Measurements from ENCODE around the gene PBX1. TPM values are rescaled to one million over a fixed set of nuclear protein-coding genes. Genes with fewer than 3 reads are reported as not detected.

The PBX1 gene
- total and polyA plus RNA-seq, 4 donors, result 14.0 to 125 (median 40.0) TPM

DNA sequence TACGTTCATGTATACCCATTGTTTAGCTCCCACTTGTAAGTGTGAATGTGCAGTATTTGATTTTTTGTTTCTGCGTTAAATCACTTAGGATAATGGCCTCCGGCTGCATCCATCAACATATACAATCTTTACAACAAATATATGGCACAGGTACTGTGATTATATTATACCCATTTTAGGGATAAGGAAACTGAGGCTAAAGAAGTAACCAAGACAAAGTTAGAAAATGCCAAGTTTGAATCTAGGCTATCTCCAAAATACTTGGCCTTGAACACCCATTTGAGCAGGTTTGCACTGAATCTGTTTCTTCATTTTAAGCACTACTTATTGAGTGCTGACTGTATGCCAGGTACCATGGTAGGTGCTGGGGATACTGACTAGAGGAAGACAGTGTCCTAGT lies 149.6 kb downstream of the PBX1 start:
- H3K4me3 ChIP-seq (ENCODE audit: low read length in 2 of 2), result no peak overlapping the region
- H3K4me1 ChIP-seq (ENCODE audit: control insufficient read depth in 1 of 2, insufficient read depth in 2 of 2, low read length in 2 of 2), result peaks cover 9 to 11% of the 10 kb centered on the region in 2 donors
- no peak overlapping the region for H3K27ac ChIP-seq (ENCODE audit: low read depth in 1 of 2, low read length in 2 of 2)
- H3K9me3 ChIP-seq (ENCODE audit: control insufficient read depth, low read length), result no peaks in the 10 kb centered on the region
- WGBS, 2 donors, result 91 to 95% methylated on average over 3 of the region's 3 CpGs
- ATAC-seq (ENCODE audit: low FRiP score), result no peak
- intact Hi-C loops (cut with DNase I), result loop anchor here in 1 of 2 donors (5.0 kb wide), 1 partner anchor 59 kb away; no protein-coding TSS in a partner anchor
- DNase-seq, result no peak
- no peaks in the 10 kb centered on the region for H3K36me3 ChIP-seq (ENCODE audit: control insufficient read depth in 1 of 2, insufficient read depth in 2 of 2, low read length in 1 of 2)
- no peaks in the 10 kb centered on the region for H3K27me3 ChIP-seq (ENCODE audit: control insufficient read depth in 1 of 2, insufficient read depth in 2 of 2, low read length in 1 of 2)

- H3K27ac ChIP-seq (ENCODE audit: low read depth in 1 of 2, low read length in 2 of 2), result no peak overlapping the region
- intact Hi-C loops (cut with DNase I), result loop anchor here in 1 of 2 donors (5.0 kb wide), 1 partner anchor 58 kb away; no protein-coding TSS in a partner anchor
- 21 to 36% methylated on average over 4 of the region's 4 CpGs for WGBS, 2 donors
- peaks cover 9 to 11% of the 10 kb centered on the region in 2 donors for H3K4me1 ChIP-seq (ENCODE audit: control insufficient read depth in 1 of 2, insufficient read depth in 2 of 2, low read length in 2 of 2)
- ATAC-seq (ENCODE audit: low FRiP score), result no peak
- DNase-seq, result no peak
- no peaks in the 10 kb centered on the region for H3K36me3 ChIP-seq (ENCODE audit: control insufficient read depth in 1 of 2, insufficient read depth in 2 of 2, low read length in 1 of 2)
- no peak overlapping the region for H3K4me3 ChIP-seq (ENCODE audit: low read length in 2 of 2)
- no peaks in the 10 kb centered on the region for H3K9me3 ChIP-seq (ENCODE audit: control insufficient read depth, low read length)
- no peaks in the 10 kb centered on the region for H3K27me3 ChIP-seq (ENCODE audit: control insufficient read depth in 1 of 2, insufficient read depth in 2 of 2, low read length in 1 of 2)
Observed at GRCh38 chr1:164709126-164709525, 150.1 kb downstream of the PBX1 start.

GRCh38 chr1:164709541-164710278 lies 150.7 kb downstream of the PBX1 start:
- Histone ChIP-seq H3K27me3 (ENCODE audit: control insufficient read depth in 1 of 2, insufficient read depth in 2 of 2, low read length in 1 of 2) (no peaks in the 10 kb centered on the region), H3K4me1 (ENCODE audit: control insufficient read depth in 1 of 2, insufficient read depth in 2 of 2, low read length in 2 of 2) (peaks cover 9 to 11% of the 10 kb centered on the region in 2 donors), H3K4me3 (ENCODE audit: low read length in 2 of 2) (no peak overlapping the region), H3K9me3 (ENCODE audit: control insufficient read depth, low read length) (no peaks in the 10 kb centered on the region), H3K27ac (ENCODE audit: low read depth in 1 of 2, low read length in 2 of 2) (no peak overlapping the region), H3K36me3 (ENCODE audit: control insufficient read depth in 1 of 2, insufficient read depth in 2 of 2, low read length in 1 of 2) (no peaks in the 10 kb centered on the region)
- 70 to 74% methylated on average over 10 of the region's 10 CpGs for WGBS, 2 donors
- no peak for ATAC-seq (ENCODE audit: low FRiP score)
- intact Hi-C loops (cut with DNase I), result loop anchor here in 1 of 2 donors (5.0 kb wide), 2 partner anchors 43 to 58 kb away; no protein-coding TSS in a partner anchor
- DNase-seq, result no peak

DNA sequence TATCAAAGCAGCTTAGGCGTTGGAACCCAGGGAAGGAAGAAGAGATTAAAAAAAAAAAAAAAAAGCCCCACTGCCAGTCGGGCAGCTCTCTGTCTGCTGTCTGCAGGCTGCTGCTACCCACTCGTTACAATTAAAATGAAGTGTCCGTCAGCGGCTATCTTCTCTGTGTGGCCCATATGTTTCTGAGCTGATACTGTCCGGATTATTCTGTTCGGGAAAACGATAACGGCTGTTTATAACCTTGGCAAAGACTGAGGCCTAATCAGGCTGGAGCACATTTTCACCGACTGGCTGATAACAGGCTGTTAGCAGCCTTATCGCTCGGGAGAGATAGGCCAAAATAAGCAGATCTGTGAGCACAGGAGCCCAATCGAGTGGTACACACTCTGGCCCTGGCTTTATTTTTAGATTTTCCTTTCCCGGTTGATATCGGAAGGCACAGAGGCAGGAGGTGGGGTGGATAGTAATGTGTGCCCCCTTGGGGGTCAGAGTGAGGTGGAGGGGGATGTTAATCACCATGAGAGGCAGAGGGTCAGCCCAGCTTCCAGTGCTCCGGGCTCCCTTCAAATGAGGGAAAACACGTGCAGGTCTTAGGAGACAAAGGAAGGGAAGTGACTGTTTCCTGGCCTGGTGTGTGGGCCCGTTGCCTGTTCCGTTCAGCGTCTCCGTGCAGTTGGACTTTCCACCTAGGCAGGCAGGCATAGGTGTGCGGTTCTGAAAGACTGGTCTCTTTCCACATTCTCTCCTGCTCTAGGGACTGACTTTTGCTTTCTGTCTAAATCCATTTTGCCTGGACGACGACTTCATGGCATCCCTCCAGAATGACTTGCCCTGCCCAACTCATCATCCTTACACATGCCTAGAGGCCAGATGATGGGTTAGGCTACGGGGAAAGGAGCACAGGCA lies 153.4 kb downstream of the PBX1 start:
- Histone ChIP-seq H3K27me3 (ENCODE audit: control insufficient read depth in 1 of 2, insufficient read depth in 2 of 2, low read length in 1 of 2) (no peaks in the 10 kb centered on the region), H3K4me3 (ENCODE audit: low read length in 2 of 2) (no peak overlapping the region), H3K36me3 (ENCODE audit: control insufficient read depth in 1 of 2, insufficient read depth in 2 of 2, low read length in 1 of 2) (no peaks in the 10 kb centered on the region), H3K27ac (ENCODE audit: low read depth in 1 of 2, low read length in 2 of 2) (no peak overlapping the region), H3K4me1 (ENCODE audit: control insufficient read depth in 1 of 2, insufficient read depth in 2 of 2, low read length in 2 of 2) (peaks cover 4 to 7% of the 10 kb centered on the region in 2 donors), H3K9me3 (ENCODE audit: control insufficient read depth, low read length) (no peaks in the 10 kb centered on the region)
- peak; percentile 74 for ATAC-seq (ENCODE audit: low FRiP score)
- intact Hi-C loops (cut with DNase I), result loop anchor here in 1 of 2 donors (5.0 kb wide), 1 partner anchor 40 kb away; no protein-coding TSS in a partner anchor
- DNase-seq, result no peak
- WGBS, 2 donors, result 14 to 15% methylated on average over 25 of the region's 25 CpGs

GRCh38 chr1:164713456-164714207 lies 154.6 kb downstream of the PBX1 start:
- H3K4me1 ChIP-seq (ENCODE audit: control insufficient read depth in 1 of 2, insufficient read depth in 2 of 2, low read length in 2 of 2), result peaks cover 0 to 4% of the 10 kb centered on the region in 2 donors
- H3K27ac ChIP-seq (ENCODE audit: low read depth in 1 of 2, low read length in 2 of 2), result no peak overlapping the region
- H3K36me3 ChIP-seq (ENCODE audit: control insufficient read depth in 1 of 2, insufficient read depth in 2 of 2, low read length in 1 of 2), result no peaks in the 10 kb centered on the region
- no peak for ATAC-seq (ENCODE audit: low FRiP score)
- H3K4me3 ChIP-seq (ENCODE audit: low read length in 2 of 2), result no peak overlapping the region
- H3K27me3 ChIP-seq (ENCODE audit: control insufficient read depth in 1 of 2, insufficient read depth in 2 of 2, low read length in 1 of 2), result no peaks in the 10 kb centered on the region
- no peak for DNase-seq
- no peaks in the 10 kb centered on the region for H3K9me3 ChIP-seq (ENCODE audit: control insufficient read depth, low read length)
- 77 to 80% methylated on average over 5 of the region's 5 CpGs for WGBS, 2 donors
- intact Hi-C loops (cut with DNase I), result loop anchor here in 1 of 2 donors (5.0 kb wide), 1 partner anchor 39 kb away; no protein-coding TSS in a partner anchor

DNA sequence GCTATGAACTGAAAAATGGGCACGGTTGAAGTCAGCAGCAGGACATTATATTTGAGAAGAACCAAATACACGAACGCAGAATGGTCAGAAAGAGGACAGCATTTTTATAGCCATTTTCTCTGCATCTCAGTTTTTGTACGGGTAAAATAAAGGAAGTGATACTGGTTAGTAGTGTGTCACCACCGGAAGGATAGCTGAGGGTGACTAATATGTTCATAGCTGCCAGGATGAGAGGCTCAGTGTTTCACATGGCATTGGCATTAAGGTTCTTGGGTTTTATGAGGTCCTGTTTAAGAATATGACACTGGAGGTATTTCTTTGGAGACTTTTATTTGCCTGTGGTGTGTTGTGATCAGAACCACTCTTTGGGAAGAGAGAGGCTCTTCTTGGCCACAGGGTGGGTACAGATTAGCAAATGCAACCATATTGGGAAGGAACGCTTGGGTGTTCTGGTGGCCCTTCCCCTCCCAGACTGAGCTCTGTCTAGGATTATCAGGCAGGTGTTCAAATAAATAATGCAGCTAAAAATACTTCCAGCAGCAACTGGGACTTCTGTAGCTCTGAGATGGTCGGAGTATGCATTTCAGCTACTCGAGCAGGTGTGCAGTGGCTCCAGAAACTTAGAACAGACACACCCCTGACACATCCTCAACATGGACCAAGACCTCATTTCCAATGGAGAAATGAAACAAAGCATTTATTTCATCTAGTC lies 158.2 kb downstream of the PBX1 start:
- no peak for DNase-seq
- 73 to 78% methylated on average over 8 of the region's 8 CpGs for WGBS, 2 donors
- Histone ChIP-seq H3K4me3 (ENCODE audit: low read length in 2 of 2) (no peak overlapping the region), H3K9me3 (ENCODE audit: control insufficient read depth, low read length) (no peaks in the 10 kb centered on the region), H3K4me1 (ENCODE audit: control insufficient read depth in 1 of 2, insufficient read depth in 2 of 2, low read length in 2 of 2) (peaks cover 4 to 7% of the 10 kb centered on the region in 2 donors), H3K27ac (ENCODE audit: low read depth in 1 of 2, low read length in 2 of 2) (no peak overlapping the region), H3K27me3 (ENCODE audit: control insufficient read depth in 1 of 2, insufficient read depth in 2 of 2, low read length in 1 of 2) (no peaks in the 10 kb centered on the region), H3K36me3 (ENCODE audit: control insufficient read depth in 1 of 2, insufficient read depth in 2 of 2, low read length in 1 of 2) (no peaks in the 10 kb centered on the region)
- intact Hi-C loops (cut with DNase I), result loop anchor here (1.0 to 5.0 kb wide), 3 partner anchors 9 to 65 kb away; no protein-coding TSS in a partner anchor
- no peak for ATAC-seq (ENCODE audit: low FRiP score)

- 0 to 11% methylated on average over 1 of the region's 1 CpG for WGBS, 2 donors
- DNase-seq, result no peak
- Histone ChIP-seq H3K27ac (ENCODE audit: low read depth in 1 of 2, low read length in 2 of 2) (no peak overlapping the region), H3K4me3 (ENCODE audit: low read length in 2 of 2) (no peak overlapping the region), H3K9me3 (ENCODE audit: control insufficient read depth, low read length) (no peaks in the 10 kb centered on the region), H3K27me3 (ENCODE audit: control insufficient read depth in 1 of 2, insufficient read depth in 2 of 2, low read length in 1 of 2) (no peaks in the 10 kb centered on the region), H3K36me3 (ENCODE audit: control insufficient read depth in 1 of 2, insufficient read depth in 2 of 2, low read length in 1 of 2) (no peaks in the 10 kb centered on the region), H3K4me1 (ENCODE audit: control insufficient read depth in 1 of 2, insufficient read depth in 2 of 2, low read length in 2 of 2) (peaks cover 4 to 10% of the 10 kb centered on the region in 2 donors)
- intact Hi-C loops (cut with DNase I), result loop anchor here in 1 of 2 donors (5.0 kb wide), 2 partner anchors 33 to 63 kb away; no protein-coding TSS in a partner anchor
- ATAC-seq (ENCODE audit: low FRiP score), result no peak
Observed at GRCh38 chr1:164718821-164719220, 159.8 kb downstream of the PBX1 start.
